NCI-H774 (cell line): ENCODE results near the gene PTGER1.

ENCODE experiments used
- DNase-seq: peaks from one replicate; lab custom pipeline; 2025; lab: John Stamatoyannopoulos, UW

The PTGER1 gene

DNA sequence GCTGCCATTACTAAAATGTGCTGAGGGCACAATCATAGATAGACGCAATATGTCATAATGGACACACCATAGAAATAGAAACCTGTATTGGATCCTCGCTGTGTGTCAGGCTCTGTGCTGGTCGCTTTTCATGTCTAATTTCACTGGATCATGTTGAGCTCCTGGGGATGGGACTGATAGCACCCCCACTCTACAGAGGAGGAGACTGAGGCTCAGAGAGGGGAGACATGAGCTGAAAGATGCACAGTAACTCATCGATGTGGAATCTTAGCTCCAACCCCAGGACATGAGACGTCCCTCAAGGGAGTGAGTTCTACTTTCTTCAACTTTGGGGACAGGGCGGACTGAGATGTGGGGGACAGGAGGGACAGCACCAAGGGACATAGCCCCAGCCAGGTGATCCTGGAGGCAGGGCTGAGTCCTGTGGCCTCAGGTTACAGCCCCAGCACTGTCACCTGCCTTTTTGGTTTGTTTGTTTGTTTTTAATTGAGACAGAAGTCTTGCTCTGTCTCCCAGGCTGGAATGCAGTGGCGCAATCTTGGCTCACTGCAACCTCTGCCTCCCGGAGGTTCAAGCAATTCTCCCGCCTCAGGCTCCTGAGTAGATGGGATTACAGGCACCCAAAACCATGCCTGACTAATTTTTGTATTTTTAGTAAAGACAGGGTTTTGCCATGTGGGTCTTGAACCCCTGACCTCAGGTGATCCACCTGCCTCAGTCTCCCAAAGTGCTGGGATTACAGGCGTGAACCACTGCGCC is 27.4 kb upstream of the PTGER1 start:
- peak; percentile 32 for DNase-seq

GRCh38 chr19:14497228-14497921 is 22.2 kb upstream of the PTGER1 start:
- DNase-seq = no peak

DNA sequence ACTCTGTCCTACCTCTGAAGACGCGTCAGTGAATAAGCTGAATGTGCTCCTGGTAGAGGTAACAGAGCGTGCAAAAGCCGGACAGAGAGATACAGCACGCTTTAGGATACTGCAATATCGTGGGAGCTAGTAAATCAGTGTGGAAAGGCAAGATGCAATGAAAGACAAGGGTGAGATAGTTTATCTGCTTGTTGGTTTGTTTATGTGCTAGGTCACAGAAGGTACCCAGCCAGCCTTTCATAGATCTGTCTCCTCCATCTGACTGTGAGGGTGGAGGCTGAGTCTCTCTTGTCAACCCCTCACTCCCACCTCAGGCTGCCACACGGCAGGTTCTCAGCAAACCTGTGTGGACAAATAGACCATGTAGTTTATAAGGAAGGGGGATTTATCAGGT is 21.7 kb upstream of the PTGER1 start:
- DNase-seq = no peak

GRCh38 chr19:14496029-14496833 is 21.1 kb upstream of the PTGER1 start, which contains the start of gene GIPC1:
Gene GIPC1 (minus strand): TSS chr19:14496127. CDS start chr19:14482976, 13,151 bp downstream.
- DNase-seq = peak; percentile 98

GRCh38 chr19:14495672-14496028 is 20.5 kb upstream of the PTGER1 start:
- no peak for DNase-seq

DNA sequence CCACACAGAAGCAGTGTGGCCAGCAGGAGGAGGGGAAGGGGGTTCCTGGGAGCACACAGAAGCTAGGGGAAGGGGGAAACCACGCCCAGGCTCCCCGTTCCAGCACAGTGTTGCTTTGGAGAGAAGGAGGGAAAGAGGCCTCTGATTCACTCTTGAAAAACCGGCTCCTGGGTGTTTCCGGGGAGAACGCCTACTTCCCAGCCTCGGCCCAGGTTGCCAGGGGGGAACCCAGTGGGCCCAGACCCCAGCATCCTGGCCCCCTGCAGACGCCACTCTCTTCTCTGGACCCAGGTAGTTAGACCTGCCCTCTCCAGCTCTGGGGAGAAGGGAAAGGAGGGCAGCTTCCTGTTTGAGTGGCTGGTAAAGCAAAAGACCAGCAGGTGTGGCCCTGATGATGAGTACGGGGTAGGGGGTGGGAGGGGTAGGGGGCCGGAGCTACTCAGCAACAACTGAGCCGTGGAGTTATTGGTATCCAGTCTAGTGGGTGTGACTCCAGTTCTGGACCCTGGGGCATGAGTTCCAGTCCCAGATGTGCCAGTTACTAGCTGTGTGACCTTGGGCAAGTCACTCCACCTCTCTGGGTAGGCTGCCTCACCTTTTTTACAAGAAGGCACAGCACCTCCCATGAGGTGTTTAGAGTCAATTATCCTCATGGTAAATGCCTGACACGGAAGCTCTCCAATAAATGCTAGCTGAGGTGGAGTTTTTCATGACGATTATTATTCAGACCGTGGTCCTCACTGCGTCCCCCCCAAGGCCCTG is 19.9 kb upstream of the PTGER1 start:
- no peak for DNase-seq

DNA sequence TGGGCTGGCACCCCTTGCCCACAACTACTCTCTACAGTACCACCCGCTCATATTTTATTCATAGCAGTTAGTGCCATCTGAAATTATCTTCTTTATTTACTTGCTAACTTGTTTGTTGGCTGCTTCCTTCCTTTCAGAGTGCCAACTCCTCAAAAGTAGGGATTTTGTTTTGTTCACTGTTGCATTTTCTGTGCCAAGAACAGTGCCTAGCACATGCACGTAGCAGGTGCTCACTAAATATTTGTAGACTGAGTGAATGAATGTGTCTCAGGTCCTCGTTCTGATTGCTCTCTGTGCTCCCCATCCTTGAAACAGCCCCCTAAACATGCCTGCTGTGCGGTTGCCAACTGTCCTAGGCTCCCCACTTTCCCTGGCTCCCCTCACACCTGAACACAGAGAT is 19.3 kb upstream of the PTGER1 start:
- DNase-seq = no peak

DNA sequence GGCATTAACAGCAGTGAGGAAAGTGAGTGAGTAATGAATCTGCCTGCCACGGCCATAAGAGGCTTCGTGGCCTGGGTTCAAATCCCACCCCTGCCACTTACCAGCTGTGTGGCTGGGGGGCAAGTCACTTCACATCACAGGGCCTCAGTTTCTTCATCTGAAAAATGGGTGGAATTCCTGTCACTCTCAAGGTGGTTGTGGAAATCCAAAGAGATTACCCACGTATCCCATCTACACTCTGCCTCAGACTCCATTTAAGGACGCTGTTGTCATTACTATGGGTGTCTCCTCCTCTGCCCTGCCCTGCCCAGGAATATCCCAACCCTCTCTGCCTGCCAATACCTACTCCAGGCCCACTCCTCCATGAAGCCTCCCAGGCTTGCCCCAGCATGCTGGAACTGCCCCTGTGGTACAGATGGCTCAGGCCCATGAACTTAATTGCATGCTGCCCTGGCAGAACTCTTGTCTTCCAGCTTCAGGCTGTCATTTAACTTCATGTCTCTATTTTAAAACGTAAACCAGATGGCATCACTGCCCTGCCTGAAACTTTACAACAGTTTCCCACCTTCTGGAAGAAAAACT is 17.7 kb upstream of the PTGER1 start:
- DNase-seq = no peak

GRCh38 chr19:14487370-14488125 is 12.4 kb upstream of the PTGER1 start:
- no peak for DNase-seq

DNA sequence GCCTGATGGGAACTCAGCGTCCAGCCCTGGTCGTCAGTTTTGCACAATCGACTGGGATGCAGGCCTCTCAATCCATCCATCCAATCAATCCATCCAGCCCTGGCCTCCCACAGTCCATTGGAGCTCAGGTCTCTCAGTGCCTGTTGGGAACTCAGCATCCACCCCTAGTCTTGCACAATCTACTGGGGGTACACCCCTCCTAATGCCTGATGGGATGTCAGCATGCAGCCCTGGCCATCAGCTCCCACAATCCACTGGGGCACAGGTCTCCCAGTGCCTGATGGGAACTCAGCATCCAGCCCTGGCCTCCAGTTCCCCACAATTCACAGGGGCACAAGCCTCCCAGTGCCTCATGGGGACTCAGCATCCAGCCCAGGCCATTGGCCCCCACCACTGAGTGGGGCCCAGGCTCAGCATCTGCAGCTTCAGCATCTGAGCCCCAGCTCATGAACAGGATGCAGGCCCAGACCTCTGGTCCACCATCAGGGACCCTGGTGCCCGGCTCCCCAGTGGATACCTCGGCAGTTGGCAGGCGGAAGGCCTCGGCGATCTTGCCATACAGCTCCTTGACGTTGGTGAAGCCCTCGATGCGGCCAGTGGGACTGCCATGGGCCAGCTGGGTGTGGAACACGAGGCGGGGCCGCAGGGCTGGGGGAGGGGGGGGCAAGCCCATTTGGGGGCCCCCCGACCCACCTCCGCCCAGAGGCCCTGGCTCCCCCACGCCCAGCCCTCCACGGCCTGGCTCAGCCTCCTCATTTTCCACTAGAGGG is 7.2 kb upstream of the PTGER1 start:
- DNase-seq = no peak

DNA sequence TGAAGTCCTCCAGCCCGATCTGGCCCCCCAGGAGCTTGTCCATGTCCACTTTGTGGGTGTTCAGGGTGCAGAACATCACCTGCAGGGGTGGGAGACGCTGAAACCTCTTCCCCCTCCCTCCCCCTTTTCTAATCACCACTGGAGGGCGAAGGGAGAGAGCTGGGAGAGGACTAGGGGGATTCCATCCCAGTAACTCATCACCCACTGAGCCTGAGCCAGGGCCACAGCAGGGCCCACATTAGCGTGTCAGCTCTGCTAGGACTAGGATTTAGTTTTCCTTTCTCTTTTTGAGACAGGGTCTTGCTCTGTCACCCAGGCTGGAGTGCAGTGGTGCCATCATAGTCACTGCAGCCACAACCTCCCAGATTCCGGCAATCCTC is 5.5 kb upstream of the PTGER1 start:
- no peak for DNase-seq

GRCh38 chr19:14479975-14480699 is 5.0 kb upstream of the PTGER1 start:
- no peak for DNase-seq

DNA sequence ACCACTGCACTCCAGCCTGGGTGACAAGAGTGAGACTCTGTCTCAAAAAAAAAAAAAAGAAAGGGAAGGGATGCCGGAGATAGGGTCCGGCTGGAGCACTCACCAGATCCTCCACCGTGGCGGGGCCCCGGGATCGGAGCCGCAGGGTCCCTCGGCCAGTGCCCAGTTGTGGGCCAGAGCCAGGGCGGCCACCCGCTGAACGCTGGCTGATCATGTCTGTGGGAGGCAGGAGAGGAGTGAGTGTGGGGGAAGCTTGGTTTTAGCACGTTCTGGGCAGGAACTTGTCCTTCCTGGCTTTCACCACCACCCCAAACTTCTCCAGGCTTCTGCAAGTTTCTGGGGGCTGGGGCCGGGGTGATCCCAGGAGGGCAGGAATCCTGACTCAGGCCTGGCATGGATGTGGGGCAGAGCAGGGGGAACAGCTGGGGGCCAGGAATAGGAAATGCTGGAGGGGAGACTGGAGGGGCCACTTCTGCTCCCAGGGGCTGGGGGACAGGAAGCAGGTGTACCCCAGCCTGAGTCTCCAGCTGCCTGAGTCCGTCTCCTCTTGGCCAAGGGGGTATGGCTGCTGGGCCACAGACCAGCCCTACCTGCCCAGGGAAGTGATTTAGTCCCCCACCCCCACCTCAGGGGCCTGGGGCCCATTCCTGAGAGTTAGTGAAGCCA is 4.3 kb upstream of the PTGER1 start:
- no peak for DNase-seq

DNA sequence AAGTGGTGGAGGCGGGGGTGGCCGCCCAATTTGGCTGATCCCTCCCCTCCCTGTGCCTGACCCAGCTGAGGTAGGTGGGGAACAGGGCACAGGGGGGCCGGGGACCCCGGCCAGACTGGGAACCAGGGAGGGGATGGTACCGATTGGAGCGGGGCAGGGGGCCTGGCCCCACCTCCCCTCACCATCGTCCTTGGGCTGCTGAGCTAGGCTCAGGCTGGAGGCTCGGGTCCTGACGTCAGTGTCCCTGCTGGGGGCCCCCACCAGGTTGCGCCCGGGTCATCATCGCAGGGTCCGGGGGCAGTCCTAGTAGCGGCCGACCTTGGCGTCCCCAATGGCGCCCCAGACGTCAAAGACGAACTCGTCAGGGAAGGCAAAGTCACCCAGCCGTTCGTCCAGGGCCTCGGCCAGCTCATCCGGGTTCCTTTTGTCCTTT is 3.0 kb upstream of the PTGER1 start:
- DNase-seq = no peak

DNA sequence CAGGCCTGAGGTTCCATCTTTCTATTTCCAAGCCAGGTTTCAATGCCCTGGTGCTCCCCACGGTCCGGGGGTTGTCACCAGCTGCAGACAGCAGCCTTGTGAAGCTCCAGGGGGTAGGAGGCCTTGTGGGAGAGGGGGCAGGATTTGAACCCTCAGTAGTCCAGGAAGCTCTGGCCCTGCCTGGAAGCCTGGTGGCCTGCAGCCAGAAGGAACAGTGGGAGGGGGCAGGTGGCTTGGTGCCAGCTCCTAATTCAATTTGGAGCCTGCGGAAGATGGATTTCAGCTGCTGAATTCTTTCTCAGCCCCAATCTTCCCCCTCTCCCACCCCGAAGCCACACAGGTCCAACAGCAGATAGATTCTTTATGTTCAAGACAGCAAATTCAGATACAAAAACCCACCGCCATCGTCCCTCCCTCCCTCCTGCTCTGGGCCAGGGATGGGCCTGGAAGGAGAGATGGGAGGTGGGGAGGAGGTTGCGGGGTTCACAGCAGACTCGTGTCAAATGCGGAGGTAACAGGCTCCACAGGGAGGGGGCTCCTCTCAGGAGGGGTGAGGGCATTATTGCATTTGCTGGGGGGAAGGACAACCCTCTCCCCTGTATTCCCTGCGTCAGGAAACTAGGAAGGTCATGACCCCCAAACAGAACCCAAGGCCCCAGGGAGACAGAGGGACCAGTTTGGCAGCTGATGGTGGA is 2.4 kb upstream of the PTGER1 start:
- DNase-seq = no peak

DNA sequence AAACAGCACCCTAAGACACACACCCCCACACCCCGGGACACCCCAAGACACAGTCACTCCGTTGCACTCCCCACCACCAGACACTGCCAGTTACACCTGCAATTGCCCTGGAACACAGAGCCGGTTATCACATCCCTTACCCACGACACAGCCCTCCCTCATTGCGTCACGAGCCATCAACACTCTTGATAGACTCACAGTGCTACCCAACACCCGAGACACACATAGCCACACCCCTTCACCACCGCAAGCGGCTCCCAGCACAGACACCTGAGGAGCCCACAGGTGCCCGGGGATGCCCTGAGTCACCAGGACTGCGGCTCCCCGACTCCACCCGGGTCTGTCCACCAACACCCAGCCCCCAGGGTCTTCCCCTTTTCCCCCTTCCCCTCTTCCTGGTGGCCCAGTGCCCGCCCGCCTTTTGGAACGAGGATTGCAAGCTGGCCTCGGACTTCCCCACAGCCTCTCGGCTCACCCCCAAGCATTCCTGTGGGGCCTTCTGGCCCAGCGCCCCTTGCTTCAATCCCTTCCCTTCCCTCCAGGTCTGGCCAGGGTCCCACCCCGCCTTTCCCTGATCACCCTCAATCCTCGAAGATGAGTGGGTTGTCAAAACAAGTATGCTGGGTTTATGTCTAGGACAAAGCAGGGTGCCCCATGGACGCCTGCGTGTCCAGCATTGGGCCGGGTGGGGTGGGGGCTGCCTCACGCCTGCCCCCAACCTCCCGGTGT is 1.7 kb upstream of the PTGER1 start:
- no peak for DNase-seq

- no peak for DNase-seq
These were observed 1.1 kb upstream of the PTGER1 start for GRCh38 chr19:14476327-14476672.

- DNase-seq = no peak
These were observed 327 bp downstream of the PTGER1 start for GRCh38 chr19:14474827-14475226.
